ENCODE measurements around the gene ECSIT. TPM values are rescaled to one million over a fixed set of nuclear protein-coding genes. Genes with fewer than 3 reads are reported as not detected.

Gene ECSIT
- total RNA-seq, 1 donor from 2014 or later, result 49.6 TPM

DNA sequence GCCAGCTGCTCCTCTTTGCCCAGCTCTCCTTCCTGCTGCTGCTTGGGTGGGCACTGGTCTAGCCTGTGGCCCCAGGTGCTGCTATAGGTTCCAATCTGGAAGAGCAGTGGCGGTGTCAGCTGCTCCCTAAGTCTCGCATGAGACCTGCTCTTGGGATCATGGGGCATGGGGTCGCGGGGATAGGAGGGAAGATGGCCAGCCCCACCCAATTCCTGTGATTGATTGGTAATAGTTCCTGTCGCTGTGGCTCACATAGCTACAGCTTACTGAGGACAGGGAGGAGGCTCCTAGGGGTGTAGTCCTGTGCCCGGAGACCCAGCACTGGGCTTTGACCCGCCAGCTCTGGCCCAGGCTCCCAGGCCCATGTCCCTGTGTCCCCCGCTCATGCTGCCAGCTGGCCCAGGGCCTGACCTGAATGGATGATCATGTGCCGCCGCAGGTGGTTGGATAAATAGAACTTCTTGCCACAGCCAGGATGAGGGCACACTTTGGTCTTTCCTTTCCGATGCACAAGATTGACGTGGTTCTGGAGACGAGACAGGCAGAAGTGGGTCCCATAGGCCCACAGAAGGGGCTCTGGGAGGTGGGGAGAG lies 43.6 kb downstream of the ECSIT start:
- H3K27me3 ChIP-seq, result no peaks in the 10 kb centered on the region

DNA sequence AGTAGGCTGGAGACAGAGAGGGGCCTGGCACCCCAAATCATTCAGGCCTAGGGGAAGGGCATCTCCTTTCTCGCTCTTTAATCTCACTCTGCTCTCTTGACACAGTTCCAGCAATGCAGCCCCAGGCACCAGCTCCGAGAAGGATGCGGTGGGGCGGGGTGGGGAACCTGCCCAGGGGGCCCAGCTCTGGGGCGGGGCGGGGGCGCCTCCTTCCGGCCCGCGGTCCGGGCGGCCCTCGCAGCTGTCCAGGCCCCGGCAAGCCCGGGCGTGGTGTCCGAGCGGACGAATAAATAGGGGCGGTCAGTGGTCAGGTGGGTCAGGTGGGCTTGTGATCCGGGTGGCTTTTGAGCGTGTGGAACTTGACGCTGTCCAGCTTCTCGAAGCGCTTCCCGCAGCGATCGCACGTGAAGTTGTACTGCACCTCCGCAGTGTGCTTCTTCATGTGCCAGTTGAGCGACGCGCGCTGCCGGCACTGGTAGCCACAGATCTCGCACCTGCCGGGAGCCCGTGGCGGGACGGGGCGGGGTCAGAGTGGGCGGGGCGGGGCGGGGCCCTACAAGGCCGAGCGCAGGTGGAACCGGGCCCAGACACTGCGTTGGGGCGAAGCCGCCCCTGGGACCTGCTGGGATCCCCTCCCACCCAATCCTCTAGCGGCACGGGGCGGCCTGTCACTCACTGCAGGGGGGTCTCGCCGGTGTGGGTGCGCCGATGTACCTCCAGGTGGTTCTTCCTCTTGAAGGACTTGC lies 45.4 kb downstream of the ECSIT start:
- H3K36me3 ChIP-seq, result peaks cover 0 to 15% of the 10 kb centered on the region in 2 donors
- no peak for TF ChIP-seq POLR2A (IDR thresholded peaks at IDR 0.05)
- TF ChIP-seq, protein P1, sequence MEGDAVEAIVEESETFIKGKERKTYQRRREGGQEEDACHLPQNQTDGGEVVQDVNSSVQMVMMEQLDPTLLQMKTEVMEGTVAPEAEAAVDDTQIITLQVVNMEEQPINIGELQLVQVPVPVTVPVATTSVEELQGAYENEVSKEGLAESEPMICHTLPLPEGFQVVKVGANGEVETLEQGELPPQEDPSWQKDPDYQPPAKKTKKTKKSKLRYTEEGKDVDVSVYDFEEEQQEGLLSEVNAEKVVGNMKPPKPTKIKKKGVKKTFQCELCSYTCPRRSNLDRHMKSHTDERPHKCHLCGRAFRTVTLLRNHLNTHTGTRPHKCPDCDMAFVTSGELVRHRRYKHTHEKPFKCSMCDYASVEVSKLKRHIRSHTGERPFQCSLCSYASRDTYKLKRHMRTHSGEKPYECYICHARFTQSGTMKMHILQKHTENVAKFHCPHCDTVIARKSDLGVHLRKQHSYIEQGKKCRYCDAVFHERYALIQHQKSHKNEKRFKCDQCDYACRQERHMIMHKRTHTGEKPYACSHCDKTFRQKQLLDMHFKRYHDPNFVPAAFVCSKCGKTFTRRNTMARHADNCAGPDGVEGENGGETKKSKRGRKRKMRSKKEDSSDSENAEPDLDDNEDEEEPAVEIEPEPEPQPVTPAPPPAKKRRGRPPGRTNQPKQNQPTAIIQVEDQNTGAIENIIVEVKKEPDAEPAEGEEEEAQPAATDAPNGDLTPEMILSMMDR (IDR thresholded peaks at IDR 0.05), result no peak
- no peak for TF ChIP-seq POLR2AphosphoS5 (IDR thresholded peaks at IDR 0.05; ENCODE audit: insufficient read depth in 1 of 2, low read depth in 1 of 2)
- no peak overlapping the region for H3K27ac ChIP-seq
- no peak overlapping the region for H3K4me3 ChIP-seq
- H3K27me3 ChIP-seq, result no peaks in the 10 kb centered on the region
- H3K4me1 ChIP-seq, result peaks cover 37% of the 10 kb centered on the region
- intact Hi-C loops (cut with DNase I), result loop anchor here (10.0 kb wide), 1 partner anchor 189 kb away; the partner anchor contains the start of gene TSPAN16
- DNase-seq (ENCODE audit: extremely low spot score in 2 of 2), result no peak
- H3K9me3 ChIP-seq, result no peaks in the 10 kb centered on the region

More for the DNA sequence above, 43.6 kb downstream of the ECSIT start:
- intact Hi-C loops (cut with DNase I), result loop anchor here (10.0 kb wide), 1 partner anchor 191 kb away; the partner anchor contains the start of gene TSPAN16
- TF ChIP-seq POLR2A (IDR thresholded peaks at IDR 0.05), result no peak
- no peak for TF ChIP-seq POLR2AphosphoS5 (IDR thresholded peaks at IDR 0.05; ENCODE audit: insufficient read depth in 1 of 2, low read depth in 1 of 2)
- TF ChIP-seq, protein P1 (IDR thresholded peaks at IDR 0.05), result no peak
- H3K27ac ChIP-seq, result no peak overlapping the region
- peaks cover 0 to 15% of the 10 kb centered on the region in 2 donors for H3K36me3 ChIP-seq
- H3K9me3 ChIP-seq, result no peaks in the 10 kb centered on the region
- DNase-seq (ENCODE audit: extremely low spot score in 2 of 2), result no peak
- H3K4me1 ChIP-seq, result peaks cover 24% of the 10 kb centered on the region
- H3K4me3 ChIP-seq, result no peak overlapping the region

DNA sequence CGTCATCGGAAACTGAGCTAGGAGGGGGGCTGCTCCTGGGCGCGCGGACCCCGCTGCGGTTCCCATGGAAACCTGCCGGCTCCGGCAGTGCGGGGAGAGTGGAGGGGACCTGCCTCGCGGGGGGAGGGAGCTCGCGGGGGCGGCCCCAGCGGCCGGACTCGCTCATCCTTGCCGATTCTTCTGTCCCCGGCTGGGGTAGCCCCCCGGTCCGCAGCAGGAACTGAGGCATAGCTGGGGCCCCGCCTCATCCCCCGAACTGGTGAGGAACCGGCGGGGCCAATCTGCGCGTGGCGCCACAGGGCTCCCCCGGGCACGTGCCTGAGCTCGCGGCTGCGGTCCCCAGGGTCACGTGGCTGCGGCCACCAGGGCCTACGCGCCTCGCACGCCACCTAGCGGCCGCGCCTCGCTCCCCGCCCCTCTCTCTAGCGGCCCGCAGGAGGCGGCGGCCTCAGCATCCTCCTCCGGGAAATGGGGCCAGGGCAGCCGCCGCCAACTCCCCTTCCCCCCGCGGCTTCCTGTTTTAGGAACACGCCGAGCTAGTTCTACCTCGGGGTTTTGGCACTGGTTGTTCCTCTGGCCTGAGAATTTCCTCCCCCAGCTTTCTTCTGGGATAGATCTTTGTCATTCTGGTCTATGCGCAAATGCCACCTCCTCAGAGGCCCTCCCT lies 46.4 kb downstream of the ECSIT start:
- no peak overlapping the region for H3K27ac ChIP-seq
- H3K27me3 ChIP-seq, result no peaks in the 10 kb centered on the region
- intact Hi-C loops (cut with DNase I), result loop anchor here (10.0 kb wide), 1 partner anchor 188 kb away; the partner anchor contains the start of gene TSPAN16
- H3K9me3 ChIP-seq, result no peaks in the 10 kb centered on the region
- H3K4me3 ChIP-seq, result peak overlapping the region; percentile 23 to 28
- DNase-seq (ENCODE audit: extremely low spot score in 2 of 2), result no peak
- peaks cover 0 to 14% of the 10 kb centered on the region in 2 donors for H3K36me3 ChIP-seq
- TF ChIP-seq POLR2A (IDR thresholded peaks at IDR 0.05) (no peak), POLR2AphosphoS5 (IDR thresholded peaks at IDR 0.05; ENCODE audit: insufficient read depth in 1 of 2, low read depth in 1 of 2) (peak in 1 of 2 donors; percentile 46)
- TF ChIP-seq, protein P1 (IDR thresholded peaks at IDR 0.05), result peak; percentile 87 to 94 (median 90)
- peaks cover 37% of the 10 kb centered on the region for H3K4me1 ChIP-seq

DNA sequence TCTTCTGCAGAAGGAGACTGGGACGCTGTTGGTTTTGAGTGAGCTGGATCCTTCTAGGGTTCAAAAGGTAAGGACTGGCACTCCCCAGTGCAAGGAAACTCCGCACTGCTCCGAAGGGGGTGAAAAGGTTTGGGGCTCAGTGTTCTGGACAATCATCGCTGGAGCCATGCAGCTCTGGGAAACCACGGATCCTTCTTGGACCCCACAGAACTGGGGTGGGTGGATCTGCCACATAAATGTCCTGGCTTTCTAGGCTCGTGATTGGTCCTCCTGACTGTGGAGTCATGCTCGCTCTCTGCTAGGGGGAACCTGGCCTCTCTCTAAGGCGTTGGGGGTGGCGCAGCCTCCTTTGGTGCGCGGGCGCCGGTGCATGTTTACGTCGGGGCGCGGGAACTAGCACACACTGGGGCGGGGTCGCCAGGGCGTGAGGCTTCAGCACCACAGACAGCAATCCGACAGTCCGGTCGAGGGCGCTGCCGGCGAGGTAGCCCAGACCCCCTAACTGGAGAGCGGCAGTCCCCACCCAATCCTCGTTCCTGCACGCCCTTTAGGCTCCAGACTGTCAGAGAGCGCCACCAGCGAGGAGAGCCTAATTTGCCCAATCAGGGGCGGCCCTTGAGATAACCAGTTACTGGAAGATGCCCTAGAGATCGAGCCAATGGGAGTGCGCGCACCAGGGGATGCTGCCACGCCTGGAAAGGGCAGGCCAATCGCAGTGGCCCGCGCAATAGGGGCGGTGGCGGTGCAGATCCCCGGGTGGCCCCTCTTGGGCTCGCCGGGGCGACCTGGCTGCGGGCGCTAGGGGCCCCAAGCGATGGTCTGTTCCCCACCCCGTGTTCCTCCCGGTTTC lies 47.2 kb downstream of the ECSIT start:
- peaks cover 37% of the 10 kb centered on the region for H3K4me1 ChIP-seq
- no peaks in the 10 kb centered on the region for H3K27me3 ChIP-seq
- intact Hi-C loops (cut with DNase I), result loop anchor here (10.0 kb wide), 1 partner anchor 187 kb away; the partner anchor contains the start of gene TSPAN16
- TF ChIP-seq, protein P1 (IDR thresholded peaks at IDR 0.05), result no peak
- TF ChIP-seq POLR2AphosphoS5 (IDR thresholded peaks at IDR 0.05; ENCODE audit: insufficient read depth in 1 of 2, low read depth in 1 of 2), result peak in 1 of 2 donors; percentile 42
- DNase-seq (ENCODE audit: extremely low spot score in 2 of 2), result no peak
- peak overlapping the region; percentile 23 to 28 for H3K4me3 ChIP-seq
- H3K36me3 ChIP-seq, result peaks cover 0 to 7% of the 10 kb centered on the region in 2 donors
- no peaks in the 10 kb centered on the region for H3K9me3 ChIP-seq
- no peak overlapping the region for H3K27ac ChIP-seq

Measured in vagina (tissue), 2 donors.